Measurements from ENCODE around the gene FLNA. TPM values are rescaled to one million over a fixed set of nuclear protein-coding genes. Genes with fewer than 3 reads are reported as not detected.

Gene FLNA, protein sequence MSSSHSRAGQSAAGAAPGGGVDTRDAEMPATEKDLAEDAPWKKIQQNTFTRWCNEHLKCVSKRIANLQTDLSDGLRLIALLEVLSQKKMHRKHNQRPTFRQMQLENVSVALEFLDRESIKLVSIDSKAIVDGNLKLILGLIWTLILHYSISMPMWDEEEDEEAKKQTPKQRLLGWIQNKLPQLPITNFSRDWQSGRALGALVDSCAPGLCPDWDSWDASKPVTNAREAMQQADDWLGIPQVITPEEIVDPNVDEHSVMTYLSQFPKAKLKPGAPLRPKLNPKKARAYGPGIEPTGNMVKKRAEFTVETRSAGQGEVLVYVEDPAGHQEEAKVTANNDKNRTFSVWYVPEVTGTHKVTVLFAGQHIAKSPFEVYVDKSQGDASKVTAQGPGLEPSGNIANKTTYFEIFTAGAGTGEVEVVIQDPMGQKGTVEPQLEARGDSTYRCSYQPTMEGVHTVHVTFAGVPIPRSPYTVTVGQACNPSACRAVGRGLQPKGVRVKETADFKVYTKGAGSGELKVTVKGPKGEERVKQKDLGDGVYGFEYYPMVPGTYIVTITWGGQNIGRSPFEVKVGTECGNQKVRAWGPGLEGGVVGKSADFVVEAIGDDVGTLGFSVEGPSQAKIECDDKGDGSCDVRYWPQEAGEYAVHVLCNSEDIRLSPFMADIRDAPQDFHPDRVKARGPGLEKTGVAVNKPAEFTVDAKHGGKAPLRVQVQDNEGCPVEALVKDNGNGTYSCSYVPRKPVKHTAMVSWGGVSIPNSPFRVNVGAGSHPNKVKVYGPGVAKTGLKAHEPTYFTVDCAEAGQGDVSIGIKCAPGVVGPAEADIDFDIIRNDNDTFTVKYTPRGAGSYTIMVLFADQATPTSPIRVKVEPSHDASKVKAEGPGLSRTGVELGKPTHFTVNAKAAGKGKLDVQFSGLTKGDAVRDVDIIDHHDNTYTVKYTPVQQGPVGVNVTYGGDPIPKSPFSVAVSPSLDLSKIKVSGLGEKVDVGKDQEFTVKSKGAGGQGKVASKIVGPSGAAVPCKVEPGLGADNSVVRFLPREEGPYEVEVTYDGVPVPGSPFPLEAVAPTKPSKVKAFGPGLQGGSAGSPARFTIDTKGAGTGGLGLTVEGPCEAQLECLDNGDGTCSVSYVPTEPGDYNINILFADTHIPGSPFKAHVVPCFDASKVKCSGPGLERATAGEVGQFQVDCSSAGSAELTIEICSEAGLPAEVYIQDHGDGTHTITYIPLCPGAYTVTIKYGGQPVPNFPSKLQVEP (N-terminal part only)
- 1,424 to 1,705 TPM (median 1,562 TPM) in 5 replicates for total RNA-seq (2022; extraction: Qiagen RNA extraction)

DNA sequence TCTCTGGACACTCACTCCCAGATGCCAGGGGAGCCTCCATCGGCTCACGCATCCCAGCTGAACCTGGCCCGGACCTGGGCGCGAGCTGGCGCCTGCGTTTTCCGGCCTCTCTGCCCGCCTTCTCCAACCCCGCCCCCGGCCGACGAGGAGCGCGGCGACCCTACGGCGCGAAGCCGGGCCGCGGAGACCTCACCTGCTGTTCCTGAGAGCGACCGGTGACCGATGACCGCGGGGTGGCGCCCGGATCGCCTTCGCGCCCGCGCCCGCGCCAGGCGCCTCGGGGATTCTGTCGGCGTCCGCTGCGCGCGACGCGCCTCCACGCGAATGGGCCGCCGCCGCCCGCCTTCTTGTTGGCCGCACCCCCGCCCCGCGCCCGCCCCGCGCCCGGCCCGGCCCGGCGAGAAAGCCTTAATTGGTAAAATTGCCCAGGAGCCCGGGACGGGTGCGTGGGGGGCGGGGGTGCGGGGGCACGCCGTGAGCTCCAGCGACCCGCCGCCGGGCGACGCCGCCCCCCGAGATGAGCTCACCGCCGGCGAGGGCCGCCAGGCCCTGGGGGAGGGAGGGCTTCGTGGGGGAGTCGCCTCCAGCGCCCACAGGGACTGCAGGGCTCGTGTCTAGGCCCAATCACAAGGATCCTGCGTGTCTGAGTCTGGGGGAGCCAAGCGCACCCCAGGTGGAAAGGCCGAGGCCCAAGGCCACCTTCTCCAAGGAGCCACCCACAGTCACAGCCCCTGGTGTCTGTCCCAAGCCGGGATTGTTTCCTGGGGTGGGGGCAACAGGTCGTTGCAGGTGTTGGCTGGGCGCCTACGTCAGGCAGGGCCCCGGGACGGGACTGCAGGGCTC, at the start of gene FLNA:
FLNA (minus strand) TSS at position 322 of the 843 bp plus-strand sequence. CDS start 3,389 bp downstream, outside the sequence.

DNA sequence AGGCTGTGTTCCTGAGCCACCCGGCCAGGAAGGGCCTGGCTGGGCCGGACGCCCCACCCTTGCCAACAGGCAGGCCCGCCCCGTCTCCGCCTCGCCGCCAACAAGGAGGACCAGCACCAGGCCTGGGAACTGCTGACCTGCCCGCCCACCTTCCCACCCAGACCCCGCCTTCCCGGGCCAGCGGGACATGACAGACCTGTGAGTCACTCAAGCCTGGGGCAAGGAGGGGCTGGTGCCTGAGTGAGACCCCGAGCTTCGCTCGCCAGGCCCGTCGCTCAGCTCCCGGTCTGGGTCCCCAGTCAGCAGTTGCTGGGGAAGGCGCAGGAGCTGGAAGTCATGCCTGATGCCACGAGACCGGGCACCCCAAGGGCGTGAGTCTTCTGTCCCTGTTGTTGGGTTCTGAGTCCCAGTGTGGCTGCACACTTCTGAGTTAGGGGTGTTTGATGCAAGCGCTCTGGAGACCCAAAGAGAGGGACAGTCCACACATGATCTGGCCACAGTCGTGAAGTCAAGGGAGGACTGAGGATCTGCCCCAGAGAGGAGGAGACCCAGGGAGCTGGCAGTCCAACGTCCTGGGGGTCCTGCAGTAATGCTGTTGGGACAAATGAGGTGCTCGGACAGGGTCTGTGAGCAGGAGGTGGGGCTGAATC, 34.9 kb upstream of the FLNA start, which contains the start of gene DNASE1L1:
DNASE1L1 (minus strand) TSS at position 33 of the 650 bp plus-strand sequence. CDS start 3,686 bp downstream, outside the sequence.

DNA sequence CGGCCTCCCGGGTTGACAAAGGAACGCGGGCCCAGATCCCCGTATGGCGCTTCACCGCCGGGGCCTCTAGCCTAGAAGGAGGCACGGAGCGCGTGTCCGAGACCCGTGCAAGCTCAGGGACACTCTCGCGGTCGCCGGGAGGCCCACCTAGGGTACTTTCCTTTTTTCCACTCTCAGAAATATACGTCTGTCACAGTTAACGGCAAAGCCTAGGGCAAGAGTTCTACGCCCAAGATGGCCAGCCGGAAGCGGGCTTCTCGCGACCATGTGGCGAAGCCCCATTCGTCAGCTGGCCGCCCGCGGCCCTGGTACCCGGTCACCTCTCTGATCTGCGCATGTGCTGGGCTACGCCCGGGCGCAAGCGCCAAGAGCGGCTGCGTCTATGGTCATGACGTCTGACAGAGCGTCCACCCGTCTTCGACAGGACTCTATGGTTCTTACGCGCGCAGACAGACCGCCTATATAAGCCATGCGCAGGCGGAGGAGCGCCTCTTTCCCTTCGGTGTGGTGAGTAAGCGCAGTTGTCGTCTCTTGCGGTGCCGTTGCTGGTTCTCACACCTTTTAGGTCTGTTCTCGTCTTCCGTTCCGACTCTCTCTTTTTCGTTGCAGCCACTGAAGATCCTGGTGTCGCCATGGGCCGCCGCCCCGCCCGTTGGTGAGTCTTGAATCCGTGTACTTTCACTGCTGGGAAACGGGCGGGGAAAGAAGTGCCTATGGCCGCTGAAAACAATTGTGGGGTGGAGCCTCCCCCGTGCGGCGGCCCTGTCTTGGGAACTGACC, 23.6 kb upstream of the FLNA start, which contains the start of gene RPL10:
RPL10 (plus strand) TSS at position 490 of the 780 bp plus-strand sequence; CDS start at position 633, 143 bp downstream.

GRCh38 chrX:154378799-154379568, 4.5 kb upstream of the FLNA start, which contains the start of gene EMD:
Gene EMD (plus strand): TSS chrX:154379295. CDS start chrX:154379485, 190 bp downstream.

Other genes with a start within 250 kb of the FLNA start
- gene OPN1LW, start 230.4 kb downstream of the FLNA start, total RNA-seq (2022; extraction: Qiagen RNA extraction) = not detected in 5 replicates
- gene OPN1MW, start 192.0 kb downstream of the FLNA start, total RNA-seq (2022; extraction: Qiagen RNA extraction) = not detected in 5 replicates
- gene OPN1MW2, start 154.9 kb downstream of the FLNA start, total RNA-seq (2022; extraction: Qiagen RNA extraction) = not detected in 5 replicates
- gene OPN1MW3, start 117.1 kb downstream of the FLNA start, total RNA-seq (2022; extraction: Qiagen RNA extraction) = not detected in 5 replicates
- not detected in 5 replicates for gene TEX28, start 79.5 kb downstream of the FLNA start, total RNA-seq (2022; extraction: Qiagen RNA extraction)
- 0.10 to 0.34 TPM in 2 of 5 replicates, not detected in the others for gene TKTL1, start 78.8 kb downstream of the FLNA start, total RNA-seq (2022; extraction: Qiagen RNA extraction)
- 137 to 168 TPM (median 157 TPM) in 5 replicates for gene EMD, start 4.7 kb upstream of the FLNA start, total RNA-seq (2022; extraction: Qiagen RNA extraction)
- 5,331 to 5,684 TPM (median 5,492 TPM) in 5 replicates for gene RPL10, start 23.7 kb upstream of the FLNA start, total RNA-seq (2022; extraction: Qiagen RNA extraction)
- 26.3 to 35.0 TPM (median 30.5 TPM) in 5 replicates for gene DNASE1L1, start 34.6 kb upstream of the FLNA start, total RNA-seq (2022; extraction: Qiagen RNA extraction)
- 30.7 to 42.5 TPM (median 41.1 TPM) in 5 replicates for gene TAFAZZIN, start 36.9 kb upstream of the FLNA start, total RNA-seq (2022; extraction: Qiagen RNA extraction)
- gene ATP6AP1, start 54.0 kb upstream of the FLNA start, total RNA-seq (2022; extraction: Qiagen RNA extraction) = 80.3 to 111 TPM (median 104 TPM) in 5 replicates
- 96.6 to 108 TPM (median 102 TPM) in 5 replicates for gene GDI1, start 62.5 kb upstream of the FLNA start, total RNA-seq (2022; extraction: Qiagen RNA extraction)
- gene FAM50A, start 69.5 kb upstream of the FLNA start, total RNA-seq (2022; extraction: Qiagen RNA extraction) = 96.4 to 128 TPM (median 111 TPM) in 5 replicates
- 9.4 to 21.7 TPM (median 13.8 TPM) in 5 replicates for gene PLXNA3, start 83.6 kb upstream of the FLNA start, total RNA-seq (2022; extraction: Qiagen RNA extraction)
- gene LAGE3, start 104.6 kb upstream of the FLNA start, total RNA-seq (2022; extraction: Qiagen RNA extraction) = 46.6 to 72.5 TPM (median 69.3 TPM) in 5 replicates
- 60.6 to 74.3 TPM (median 69.8 TPM) in 5 replicates for gene UBL4A, start 112.0 kb upstream of the FLNA start, total RNA-seq (2022; extraction: Qiagen RNA extraction)
- 29.9 to 42.7 TPM (median 41.5 TPM) in 5 replicates for gene SLC10A3, start 116.0 kb upstream of the FLNA start, total RNA-seq (2022; extraction: Qiagen RNA extraction)
- 30.7 to 48.5 TPM (median 45.5 TPM) in 5 replicates for gene FAM3A, start 141.6 kb upstream of the FLNA start, total RNA-seq (2022; extraction: Qiagen RNA extraction)
- 1,294 to 1,535 TPM (median 1,398 TPM) in 5 replicates for gene G6PD, start 172.2 kb upstream of the FLNA start, total RNA-seq (2022; extraction: Qiagen RNA extraction)
- 34.5 to 47.0 TPM (median 43.8 TPM) in 5 replicates for gene IKBKG, start 173.0 kb upstream of the FLNA start, total RNA-seq (2022; extraction: Qiagen RNA extraction)
- not detected in 5 replicates for gene CTAG1A, start 210.5 kb upstream of the FLNA start, total RNA-seq (2022; extraction: Qiagen RNA extraction)
- gene CTAG1B, start 244.6 kb upstream of the FLNA start, total RNA-seq (2022; extraction: Qiagen RNA extraction) = not detected in 5 replicates

All from A549 treated with Mapracorat at 1 μM for 4 hours (cell line).